Prostate gland (tissue), 1 donor: ENCODE results near the gene BLZF1.

Experiments used
- POLR2A ChIP-seq: fragments of 450-650 bp; IDR thresholded peaks from one replicate; pipeline ENCODE4 v1.6.1; 2016; ENCODE audit warnings: antibody characterized with exemption, mild to moderate bottlenecking
- POLR2AphosphoS5 ChIP-seq: sonication (generic); formaldehyde crosslinking; IDR thresholded peaks from one replicate; pipeline ENCODE4 v1.6.1; 2017; ENCODE audit warnings: antibody characterized with exemption

DNA sequence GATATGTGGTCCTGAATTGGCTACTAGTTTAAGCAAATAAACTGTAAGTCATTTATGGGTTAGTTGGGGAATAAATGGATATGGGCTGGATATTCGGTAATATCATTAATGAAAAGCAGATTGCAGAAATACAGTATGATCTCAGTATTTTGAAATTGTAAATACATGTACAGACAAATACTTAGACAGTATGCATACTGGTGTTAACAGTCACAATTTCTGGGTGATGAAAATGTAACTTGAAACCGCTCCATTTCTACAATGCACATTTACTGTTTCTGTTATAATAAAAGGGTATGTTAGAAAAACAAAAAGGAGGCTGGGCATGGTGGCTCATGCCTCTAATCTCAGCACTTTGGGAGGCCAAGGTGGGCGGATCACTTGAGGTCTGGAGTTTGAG, 28.0 kb downstream of the BLZF1 start:
- TF ChIP-seq POLR2A, result no peak
- TF ChIP-seq POLR2AphosphoS5, result no peak
